ENCODE measurements around the gene PPP3R2.

Gene PPP3R2

GRCh38 chr9:101594796-101595195 lies at the start of gene PPP3R2:
TSS of gene PPP3R2 (minus strand) at chr9:101594969. CDS start at chr9:101594921, 48 bp downstream.
- no peak within 1 kb of the TSS for H3K4me3 Mint-ChIP-seq
- H3K9me3 Mint-ChIP-seq, result no peaks in the 10 kb centered on the region
- H3K27ac Mint-ChIP-seq, result no peak within 1 kb of the TSS
- no peaks in the 10 kb centered on the region for H3K4me1 Mint-ChIP-seq (ENCODE audit: low read depth)
- H3K36me3 Mint-ChIP-seq (ENCODE audit: low read depth), result no peaks in the 10 kb centered on the region
- no peaks in the 10 kb centered on the region for H3K27me3 Mint-ChIP-seq

DNA sequence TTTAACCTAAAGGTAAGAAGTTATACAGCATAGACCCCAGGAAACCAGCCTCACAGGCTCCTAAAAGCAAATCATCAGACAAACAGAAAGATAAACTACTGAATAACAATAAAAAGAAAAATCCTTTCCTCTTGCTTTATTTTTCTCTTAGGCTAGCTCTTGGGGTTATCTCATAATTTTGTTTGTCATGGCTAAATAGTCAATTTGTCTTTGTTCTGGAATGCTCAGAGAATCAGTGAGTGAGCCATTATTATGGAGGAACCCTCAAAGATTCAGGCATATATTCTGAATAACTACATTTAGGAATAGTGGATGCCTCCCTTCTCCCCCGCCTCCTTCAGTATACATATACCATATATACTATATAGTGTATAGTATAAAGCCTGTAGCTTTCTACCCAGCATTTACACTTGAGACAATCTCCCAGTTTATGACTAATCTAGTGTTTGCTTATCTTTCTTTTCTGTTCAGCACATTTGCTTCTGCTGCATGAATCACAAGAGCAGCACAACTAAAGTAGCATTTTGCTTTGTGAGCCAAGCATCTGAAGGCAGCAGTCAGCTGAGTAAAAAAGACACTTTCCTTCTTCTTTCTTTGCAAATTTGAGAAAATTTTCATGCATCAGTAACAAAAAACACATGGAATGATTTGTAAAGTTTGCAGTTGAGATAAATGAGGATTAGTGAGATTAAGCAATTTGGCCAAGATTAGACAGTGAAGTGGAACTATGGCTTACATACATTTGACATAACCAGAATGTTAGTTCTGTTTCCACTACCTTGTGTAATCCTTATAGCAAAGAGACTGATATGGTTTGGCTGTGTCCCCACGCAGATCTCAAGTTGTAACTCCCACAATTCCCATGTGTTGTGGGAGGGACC lies 45.3 kb upstream of the PPP3R2 start:
- Mint-ChIP-seq H3K27me3 (peaks cover 1% of the 10 kb centered on the region), H3K36me3 (ENCODE audit: low read depth) (no peaks in the 10 kb centered on the region), H3K4me1 (ENCODE audit: low read depth) (no peaks in the 10 kb centered on the region), H3K9me3 (peaks cover 6% of the 10 kb centered on the region), H3K27ac (no peak overlapping the region), H3K4me3 (no peak overlapping the region)

DNA sequence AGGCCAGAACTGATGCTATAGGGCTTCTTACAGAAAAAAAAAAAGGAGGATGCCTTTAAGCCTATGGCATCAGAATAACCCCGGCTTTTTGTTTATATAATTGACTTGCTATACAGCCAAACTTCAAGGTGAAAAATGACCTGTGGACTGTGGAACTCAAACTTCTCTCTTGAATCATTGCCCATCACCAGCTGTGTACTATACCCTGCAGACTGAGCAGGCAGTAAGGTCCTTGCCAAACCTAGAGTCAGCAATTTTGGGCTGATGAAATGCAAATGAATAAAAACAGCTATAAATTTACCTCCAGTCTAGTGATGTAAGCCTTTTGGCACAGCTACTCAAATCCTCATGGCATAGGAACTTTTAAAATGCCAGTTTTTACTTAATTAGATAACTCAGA lies 44.5 kb upstream of the PPP3R2 start:
- Mint-ChIP-seq H3K4me3 (no peak overlapping the region), H3K27me3 (peaks cover 3% of the 10 kb centered on the region), H3K4me1 (ENCODE audit: low read depth) (no peaks in the 10 kb centered on the region), H3K27ac (no peak overlapping the region), H3K36me3 (ENCODE audit: low read depth) (no peaks in the 10 kb centered on the region), H3K9me3 (peaks cover 6% of the 10 kb centered on the region)

- Mint-ChIP-seq H3K9me3 (no peaks in the 10 kb centered on the region), H3K27ac (no peak overlapping the region), H3K36me3 (ENCODE audit: low read depth) (no peaks in the 10 kb centered on the region), H3K4me3 (no peak overlapping the region), H3K27me3 (peaks cover 3% of the 10 kb centered on the region), H3K4me1 (ENCODE audit: low read depth) (no peaks in the 10 kb centered on the region)
Observed at GRCh38 chr9:101636247-101636646, 41.5 kb upstream of the PPP3R2 start.

DNA sequence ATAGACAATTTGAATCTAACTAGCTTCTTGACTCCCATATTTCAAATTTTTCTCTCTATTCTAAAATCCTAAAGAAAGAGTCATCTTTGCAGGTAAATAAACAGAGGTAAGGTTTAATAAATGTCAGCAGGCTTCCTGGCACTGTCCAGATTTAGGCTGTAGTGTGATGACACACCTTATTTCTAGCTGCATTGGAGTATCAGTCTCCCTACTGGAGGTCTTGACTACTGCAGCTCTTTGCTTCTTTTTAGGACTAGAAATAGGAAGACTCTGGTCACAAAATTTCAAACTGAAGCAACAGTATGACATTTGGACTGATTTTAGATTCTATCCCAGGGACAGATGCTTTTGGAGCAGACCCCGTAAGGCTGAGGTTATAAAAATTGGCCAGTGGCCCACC lies 40.7 kb upstream of the PPP3R2 start:
- no peak overlapping the region for H3K27ac Mint-ChIP-seq

GRCh38 chr9:101634741-101635409 lies 40.1 kb upstream of the PPP3R2 start:
- Mint-ChIP-seq H3K9me3 (no peaks in the 10 kb centered on the region), H3K36me3 (ENCODE audit: low read depth) (no peaks in the 10 kb centered on the region), H3K27ac (no peak overlapping the region), H3K4me1 (ENCODE audit: low read depth) (no peaks in the 10 kb centered on the region), H3K4me3 (no peak overlapping the region), H3K27me3 (peaks cover 3% of the 10 kb centered on the region)

More for the DNA sequence above, 40.7 kb upstream of the PPP3R2 start:
- Mint-ChIP-seq H3K36me3 (ENCODE audit: low read depth) (no peaks in the 10 kb centered on the region), H3K9me3 (no peaks in the 10 kb centered on the region), H3K27me3 (peaks cover 3% of the 10 kb centered on the region), H3K4me1 (ENCODE audit: low read depth) (no peaks in the 10 kb centered on the region), H3K4me3 (no peak overlapping the region)

GRCh38 chr9:101632611-101633010 lies 37.8 kb upstream of the PPP3R2 start:
- H3K4me1 Mint-ChIP-seq (ENCODE audit: low read depth), result no peaks in the 10 kb centered on the region
- no peak overlapping the region for H3K27ac Mint-ChIP-seq
- H3K36me3 Mint-ChIP-seq (ENCODE audit: low read depth), result no peaks in the 10 kb centered on the region
- no peaks in the 10 kb centered on the region for H3K9me3 Mint-ChIP-seq
- H3K27me3 Mint-ChIP-seq, result peaks cover 3% of the 10 kb centered on the region
- H3K4me3 Mint-ChIP-seq, result no peak overlapping the region

DNA sequence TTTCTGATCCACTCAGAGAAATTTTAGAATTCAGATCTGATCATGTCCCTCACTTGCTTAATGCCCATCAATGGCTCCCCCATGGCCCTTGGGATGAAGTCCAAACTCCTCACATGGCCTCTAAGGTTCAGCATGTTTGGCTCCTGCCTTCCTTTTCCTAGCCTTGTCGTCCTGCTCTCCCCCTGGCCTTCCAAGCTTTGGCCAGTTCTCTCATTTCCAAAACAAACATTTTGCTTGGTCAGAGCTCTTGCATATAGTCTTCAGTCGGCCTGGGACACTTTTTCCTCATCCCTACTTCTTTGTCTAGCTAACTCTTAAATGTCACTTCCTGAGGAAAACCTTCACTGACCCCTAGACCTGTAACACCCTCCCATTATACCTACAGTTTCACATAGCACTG lies 37.1 kb upstream of the PPP3R2 start:
- Mint-ChIP-seq H3K36me3 (ENCODE audit: low read depth) (no peaks in the 10 kb centered on the region), H3K27ac (no peak overlapping the region), H3K27me3 (peaks cover 3% of the 10 kb centered on the region), H3K9me3 (no peaks in the 10 kb centered on the region), H3K4me1 (ENCODE audit: low read depth) (no peaks in the 10 kb centered on the region), H3K4me3 (no peak overlapping the region)

DNA sequence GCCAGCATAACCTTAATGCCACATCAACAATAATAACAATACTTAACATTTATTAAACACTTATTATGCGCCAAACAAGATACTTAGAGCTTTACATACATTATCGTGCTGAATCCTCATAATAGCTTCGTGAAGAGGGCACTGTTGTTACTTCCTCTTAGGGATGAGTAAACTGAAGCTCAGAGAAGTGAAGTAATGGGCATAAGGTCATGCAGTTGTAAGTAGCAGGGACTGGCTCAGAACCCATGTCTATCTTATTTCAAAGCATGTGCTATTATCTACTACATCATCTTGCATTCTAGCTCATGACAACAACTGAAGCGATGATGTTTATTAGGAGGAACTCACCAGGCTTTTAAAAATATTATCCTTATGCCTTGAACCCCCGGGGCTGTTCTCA lies 34.9 kb upstream of the PPP3R2 start:
- H3K27me3 Mint-ChIP-seq, result no peaks in the 10 kb centered on the region
- peaks cover 5% of the 10 kb centered on the region for H3K4me1 Mint-ChIP-seq (ENCODE audit: low read depth)
- no peaks in the 10 kb centered on the region for H3K9me3 Mint-ChIP-seq
- H3K27ac Mint-ChIP-seq, result no peak overlapping the region
- H3K36me3 Mint-ChIP-seq (ENCODE audit: low read depth), result no peaks in the 10 kb centered on the region
- no peak overlapping the region for H3K4me3 Mint-ChIP-seq

- H3K36me3 Mint-ChIP-seq (ENCODE audit: low read depth), result no peaks in the 10 kb centered on the region
- no peak overlapping the region for H3K4me3 Mint-ChIP-seq
- no peaks in the 10 kb centered on the region for H3K27me3 Mint-ChIP-seq
- peaks cover 5% of the 10 kb centered on the region for H3K4me1 Mint-ChIP-seq (ENCODE audit: low read depth)
- no peak overlapping the region for H3K27ac Mint-ChIP-seq
- no peaks in the 10 kb centered on the region for H3K9me3 Mint-ChIP-seq
Observed at GRCh38 chr9:101628173-101628572, 33.4 kb upstream of the PPP3R2 start.

DNA sequence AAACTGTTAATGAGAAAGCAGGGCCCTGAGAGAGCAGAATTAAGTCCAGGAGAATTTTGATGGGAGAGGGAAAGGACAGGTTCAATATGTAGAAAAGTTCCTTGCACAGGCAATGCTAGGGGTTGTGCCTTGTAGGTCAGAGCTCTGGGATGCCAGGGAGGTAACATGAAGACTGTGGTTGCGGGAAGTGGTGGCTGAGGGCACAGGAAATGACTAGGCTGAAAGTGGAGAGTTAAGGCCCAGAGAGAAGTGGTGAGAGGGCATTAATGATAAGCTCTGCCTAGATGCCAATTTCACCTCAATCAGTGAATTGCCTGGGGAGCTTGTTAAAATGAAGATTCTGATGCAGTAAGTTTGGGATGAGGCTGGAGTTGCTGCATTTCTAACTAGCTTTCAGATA lies 31.5 kb upstream of the PPP3R2 start:
- H3K36me3 Mint-ChIP-seq (ENCODE audit: low read depth), result no peaks in the 10 kb centered on the region
- no peak overlapping the region for H3K27ac Mint-ChIP-seq
- no peaks in the 10 kb centered on the region for H3K27me3 Mint-ChIP-seq
- peaks cover 5% of the 10 kb centered on the region for H3K4me1 Mint-ChIP-seq (ENCODE audit: low read depth)
- H3K9me3 Mint-ChIP-seq, result no peaks in the 10 kb centered on the region
- no peak overlapping the region for H3K4me3 Mint-ChIP-seq

DNA sequence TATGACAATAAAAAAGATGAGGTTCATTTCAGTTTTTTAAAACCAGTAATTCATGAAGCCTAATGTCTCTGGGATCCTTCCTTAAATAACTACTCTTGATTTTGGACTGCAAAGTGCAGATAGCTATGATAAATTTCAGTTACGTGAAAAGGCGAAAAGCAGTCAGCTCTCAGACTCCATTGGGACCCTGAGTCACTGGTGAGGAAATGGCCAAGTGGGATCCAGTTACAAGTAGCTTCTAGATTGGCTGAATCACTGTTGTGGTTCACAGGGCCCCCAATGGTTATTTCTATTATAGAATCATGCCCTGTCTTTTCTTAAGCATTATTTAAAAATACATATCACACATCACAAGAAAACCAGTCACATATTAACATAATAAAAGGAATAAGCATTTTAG lies 31.1 kb upstream of the PPP3R2 start:
- H3K27me3 Mint-ChIP-seq, result no peaks in the 10 kb centered on the region
- H3K36me3 Mint-ChIP-seq (ENCODE audit: low read depth), result no peaks in the 10 kb centered on the region
- H3K4me3 Mint-ChIP-seq, result no peak overlapping the region
- no peak overlapping the region for H3K27ac Mint-ChIP-seq
- H3K4me1 Mint-ChIP-seq (ENCODE audit: low read depth), result peaks cover 5% of the 10 kb centered on the region
- no peaks in the 10 kb centered on the region for H3K9me3 Mint-ChIP-seq

- Mint-ChIP-seq H3K36me3 (ENCODE audit: low read depth) (no peaks in the 10 kb centered on the region), H3K4me1 (ENCODE audit: low read depth) (no peaks in the 10 kb centered on the region), H3K27me3 (no peaks in the 10 kb centered on the region)
Observed at GRCh38 chr9:101620452-101620851, 25.7 kb upstream of the PPP3R2 start.

GRCh38 chr9:101618698-101619097 lies 23.9 kb upstream of the PPP3R2 start:
- Mint-ChIP-seq H3K4me3 (no peak overlapping the region), H3K36me3 (ENCODE audit: low read depth) (no peaks in the 10 kb centered on the region), H3K27ac (no peak overlapping the region), H3K4me1 (ENCODE audit: low read depth) (no peaks in the 10 kb centered on the region), H3K27me3 (no peaks in the 10 kb centered on the region), H3K9me3 (no peaks in the 10 kb centered on the region)

More at GRCh38 chr9:101620452-101620851, 25.7 kb upstream of the PPP3R2 start:
- Mint-ChIP-seq H3K4me3 (no peak overlapping the region), H3K9me3 (no peaks in the 10 kb centered on the region), H3K27ac (no peak overlapping the region)

DNA sequence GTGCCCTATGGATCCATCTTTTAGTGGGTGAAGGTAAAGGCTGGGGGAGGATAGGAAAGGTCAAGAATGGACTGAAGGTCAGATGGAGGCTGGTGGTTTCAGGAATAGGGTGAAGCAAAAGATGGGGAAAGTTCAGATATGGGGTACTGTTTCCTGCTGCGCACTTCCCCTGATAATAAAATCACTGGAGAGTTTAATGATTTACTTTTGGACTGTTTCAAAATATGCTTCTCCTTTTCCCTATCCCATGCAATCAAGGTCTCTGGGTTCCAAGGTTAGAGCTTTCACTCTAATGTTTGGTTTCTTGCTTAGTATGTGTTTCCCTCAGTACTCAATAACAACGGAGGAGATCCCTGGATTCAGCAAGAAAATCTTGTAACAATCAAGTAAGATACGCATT lies 10.8 kb upstream of the PPP3R2 start:
- Mint-ChIP-seq H3K27ac (no peak overlapping the region), H3K4me1 (ENCODE audit: low read depth) (no peaks in the 10 kb centered on the region), H3K9me3 (no peaks in the 10 kb centered on the region), H3K27me3 (peaks cover 5% of the 10 kb centered on the region), H3K36me3 (ENCODE audit: low read depth) (no peaks in the 10 kb centered on the region), H3K4me3 (no peak overlapping the region)

Measured in stimulated activated naive CD8-positive, alpha-beta T cell treated with anti-CD3 and anti-CD28 coated beads, Interleukin-15, Interleukin-2, amounts not matched to agents 100 ng/mL and 50 ng/mL, for 24 hours (primary cell).